ENCODE results near the gene MACF1.
"Not testable (repeated sequence)": the region's sequence is repeated elsewhere in the genome, so short reads cannot be mapped to it uniquely, and the experiment has no call there.

Gene MACF1

GRCh38 chr1:39514710-39515124, 310.2 kb downstream of the MACF1 start:
- peak; percentile 10 for DNase-seq (ENCODE audit: low read depth)
- H3K36me3 ChIP-seq (ENCODE audit: control insufficient read depth, insufficient read depth, low read length, severe bottlenecking), result not testable (repeated sequence)

GRCh38 chr1:39515131-39516086, 310.9 kb downstream of the MACF1 start:
- DNase-seq (ENCODE audit: low read depth), result peak; percentile 10

More at GRCh38 chr1:39514710-39515124, 310.2 kb downstream of the MACF1 start:
- H3K9ac ChIP-seq (ENCODE audit: low read length); H3K27me3 ChIP-seq (replicated peaks; ENCODE audit: control insufficient read depth, insufficient read depth, low read length); H3K4me3 ChIP-seq (ENCODE audit: low read length); H3K9me3 ChIP-seq (ENCODE audit: control insufficient read depth, low read length); H3K4me1 ChIP-seq (ENCODE audit: control insufficient read depth, insufficient read depth, low read length): not testable (repeated sequence)

GRCh38 chr1:39516841-39517240, 312.3 kb downstream of the MACF1 start:
- not testable (repeated sequence) for H3K4me3 ChIP-seq (ENCODE audit: low read length); H3K36me3 ChIP-seq (ENCODE audit: control insufficient read depth, insufficient read depth, low read length, severe bottlenecking); H3K27me3 ChIP-seq (replicated peaks; ENCODE audit: control insufficient read depth, insufficient read depth, low read length); DNase-seq (ENCODE audit: low read depth); H3K9ac ChIP-seq (ENCODE audit: low read length); H3K9me3 ChIP-seq (ENCODE audit: control insufficient read depth, low read length); H3K4me1 ChIP-seq (ENCODE audit: control insufficient read depth, insufficient read depth, low read length)

More at GRCh38 chr1:39515131-39516086, 310.9 kb downstream of the MACF1 start:
- not testable (repeated sequence) for H3K27me3 ChIP-seq (replicated peaks; ENCODE audit: control insufficient read depth, insufficient read depth, low read length); H3K9me3 ChIP-seq (ENCODE audit: control insufficient read depth, low read length); H3K4me1 ChIP-seq (ENCODE audit: control insufficient read depth, insufficient read depth, low read length); H3K36me3 ChIP-seq (ENCODE audit: control insufficient read depth, insufficient read depth, low read length, severe bottlenecking); H3K9ac ChIP-seq (ENCODE audit: low read length)
- H3K4me3 ChIP-seq (ENCODE audit: low read length), result peak overlapping the region; percentile 64

- H3K9ac ChIP-seq (ENCODE audit: low read length); H3K4me1 ChIP-seq (ENCODE audit: control insufficient read depth, insufficient read depth, low read length); H3K4me3 ChIP-seq (ENCODE audit: low read length); H3K27me3 ChIP-seq (replicated peaks; ENCODE audit: control insufficient read depth, insufficient read depth, low read length); DNase-seq (ENCODE audit: low read depth); H3K36me3 ChIP-seq (ENCODE audit: control insufficient read depth, insufficient read depth, low read length, severe bottlenecking); H3K9me3 ChIP-seq (ENCODE audit: control insufficient read depth, low read length): not testable (repeated sequence)
Observed at GRCh38 chr1:39517936-39518335, 313.4 kb downstream of the MACF1 start.

GRCh38 chr1:39519376-39519775, 314.9 kb downstream of the MACF1 start:
- H3K9ac ChIP-seq (ENCODE audit: low read length); H3K9me3 ChIP-seq (ENCODE audit: control insufficient read depth, low read length); H3K27me3 ChIP-seq (replicated peaks; ENCODE audit: control insufficient read depth, insufficient read depth, low read length); H3K4me1 ChIP-seq (ENCODE audit: control insufficient read depth, insufficient read depth, low read length); DNase-seq (ENCODE audit: low read depth); H3K36me3 ChIP-seq (ENCODE audit: control insufficient read depth, insufficient read depth, low read length, severe bottlenecking); H3K4me3 ChIP-seq (ENCODE audit: low read length): not testable (repeated sequence)

- H3K4me3 ChIP-seq (ENCODE audit: low read length); H3K9ac ChIP-seq (ENCODE audit: low read length); H3K27me3 ChIP-seq (replicated peaks; ENCODE audit: control insufficient read depth, insufficient read depth, low read length); H3K4me1 ChIP-seq (ENCODE audit: control insufficient read depth, insufficient read depth, low read length); DNase-seq (ENCODE audit: low read depth); H3K9me3 ChIP-seq (ENCODE audit: control insufficient read depth, low read length): not testable (repeated sequence)
- H3K36me3 ChIP-seq (ENCODE audit: control insufficient read depth, insufficient read depth, low read length, severe bottlenecking), result peaks cover 10% of the 10 kb centered on the region
Observed at GRCh38 chr1:39522221-39522620, 317.7 kb downstream of the MACF1 start.

- no peaks in the 10 kb centered on the region for H3K4me1 ChIP-seq (ENCODE audit: control insufficient read depth, insufficient read depth, low read length)
- H3K9ac ChIP-seq (ENCODE audit: low read length), result no peak overlapping the region
- H3K4me3 ChIP-seq (ENCODE audit: low read length), result no peak overlapping the region
- H3K27me3 ChIP-seq (replicated peaks; ENCODE audit: control insufficient read depth, insufficient read depth, low read length), result no peaks in the 10 kb centered on the region
- no peaks in the 10 kb centered on the region for H3K9me3 ChIP-seq (ENCODE audit: control insufficient read depth, low read length)
- peaks cover 17% of the 10 kb centered on the region for H3K36me3 ChIP-seq (ENCODE audit: control insufficient read depth, insufficient read depth, low read length, severe bottlenecking)
- DNase-seq (ENCODE audit: low read depth), result no peak
Observed at GRCh38 chr1:39522661-39523567, 318.4 kb downstream of the MACF1 start.

GRCh38 chr1:39524171-39524570, 319.7 kb downstream of the MACF1 start:
- H3K9ac ChIP-seq (ENCODE audit: low read length), result no peak overlapping the region
- H3K4me3 ChIP-seq (ENCODE audit: low read length), result no peak overlapping the region
- no peaks in the 10 kb centered on the region for H3K4me1 ChIP-seq (ENCODE audit: control insufficient read depth, insufficient read depth, low read length)
- no peaks in the 10 kb centered on the region for H3K27me3 ChIP-seq (replicated peaks; ENCODE audit: control insufficient read depth, insufficient read depth, low read length)
- H3K36me3 ChIP-seq (ENCODE audit: control insufficient read depth, insufficient read depth, low read length, severe bottlenecking), result peaks cover 27% of the 10 kb centered on the region
- no peaks in the 10 kb centered on the region for H3K9me3 ChIP-seq (ENCODE audit: control insufficient read depth, low read length)
- no peak for DNase-seq (ENCODE audit: low read depth)

- DNase-seq (ENCODE audit: low read depth), result no peak
- H3K4me1 ChIP-seq (ENCODE audit: control insufficient read depth, insufficient read depth, low read length), result no peaks in the 10 kb centered on the region
- H3K27me3 ChIP-seq (replicated peaks; ENCODE audit: control insufficient read depth, insufficient read depth, low read length), result no peaks in the 10 kb centered on the region
- no peak overlapping the region for H3K4me3 ChIP-seq (ENCODE audit: low read length)
- no peaks in the 10 kb centered on the region for H3K9me3 ChIP-seq (ENCODE audit: control insufficient read depth, low read length)
- peaks cover 31% of the 10 kb centered on the region for H3K36me3 ChIP-seq (ENCODE audit: control insufficient read depth, insufficient read depth, low read length, severe bottlenecking)
- H3K9ac ChIP-seq (ENCODE audit: low read length), result no peak overlapping the region
Observed at GRCh38 chr1:39524591-39525365, 320.3 kb downstream of the MACF1 start.

GRCh38 chr1:39525366-39526165, 321.1 kb downstream of the MACF1 start:
- Histone ChIP-seq H3K4me1 (ENCODE audit: control insufficient read depth, insufficient read depth, low read length) (no peaks in the 10 kb centered on the region), H3K9me3 (ENCODE audit: control insufficient read depth, low read length) (no peaks in the 10 kb centered on the region), H3K9ac (ENCODE audit: low read length) (no peak overlapping the region), H3K36me3 (ENCODE audit: control insufficient read depth, insufficient read depth, low read length, severe bottlenecking) (peaks cover 37% of the 10 kb centered on the region), H3K4me3 (ENCODE audit: low read length) (no peak overlapping the region), H3K27me3 (replicated peaks; ENCODE audit: control insufficient read depth, insufficient read depth, low read length) (no peaks in the 10 kb centered on the region)
- DNase-seq (ENCODE audit: low read depth), result no peak
